ELF-1 (cell line): Measurements from ENCODE around the gene HAND1.
"Not testable (repeated sequence)": the region's sequence is repeated elsewhere in the genome, so short reads cannot be mapped to it uniquely, and the experiment has no call there.

Experiments
- DNase-seq: peaks from one replicate; pipeline ENCODE4 v3.0.0-alpha.2; 2016; ENCODE audit warnings: low read depth, low spot score

HAND1 gene

DNA sequence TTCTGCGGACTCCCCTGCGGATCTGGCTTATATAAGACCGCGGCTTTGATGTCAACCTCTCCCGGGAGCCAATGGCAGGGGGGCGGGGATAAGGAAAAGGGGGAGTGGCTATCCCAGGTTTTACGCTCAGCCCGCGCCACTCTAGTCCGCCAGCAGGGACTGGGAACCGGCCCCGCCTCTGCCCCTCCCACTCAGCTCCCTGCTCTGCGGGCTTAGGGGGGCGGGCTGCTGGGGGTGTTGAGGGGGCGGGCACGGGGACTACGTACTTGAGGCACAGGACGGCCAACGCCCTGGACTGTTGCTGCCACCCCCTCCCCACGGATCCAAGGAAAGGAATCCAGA lies at the start of gene HAND1:
HAND1 (minus strand) TSS at position 4 of the 342 bp plus-strand sequence. CDS start 219 bp downstream, outside the sequence.
- peak; percentile 98 for DNase-seq

DNA sequence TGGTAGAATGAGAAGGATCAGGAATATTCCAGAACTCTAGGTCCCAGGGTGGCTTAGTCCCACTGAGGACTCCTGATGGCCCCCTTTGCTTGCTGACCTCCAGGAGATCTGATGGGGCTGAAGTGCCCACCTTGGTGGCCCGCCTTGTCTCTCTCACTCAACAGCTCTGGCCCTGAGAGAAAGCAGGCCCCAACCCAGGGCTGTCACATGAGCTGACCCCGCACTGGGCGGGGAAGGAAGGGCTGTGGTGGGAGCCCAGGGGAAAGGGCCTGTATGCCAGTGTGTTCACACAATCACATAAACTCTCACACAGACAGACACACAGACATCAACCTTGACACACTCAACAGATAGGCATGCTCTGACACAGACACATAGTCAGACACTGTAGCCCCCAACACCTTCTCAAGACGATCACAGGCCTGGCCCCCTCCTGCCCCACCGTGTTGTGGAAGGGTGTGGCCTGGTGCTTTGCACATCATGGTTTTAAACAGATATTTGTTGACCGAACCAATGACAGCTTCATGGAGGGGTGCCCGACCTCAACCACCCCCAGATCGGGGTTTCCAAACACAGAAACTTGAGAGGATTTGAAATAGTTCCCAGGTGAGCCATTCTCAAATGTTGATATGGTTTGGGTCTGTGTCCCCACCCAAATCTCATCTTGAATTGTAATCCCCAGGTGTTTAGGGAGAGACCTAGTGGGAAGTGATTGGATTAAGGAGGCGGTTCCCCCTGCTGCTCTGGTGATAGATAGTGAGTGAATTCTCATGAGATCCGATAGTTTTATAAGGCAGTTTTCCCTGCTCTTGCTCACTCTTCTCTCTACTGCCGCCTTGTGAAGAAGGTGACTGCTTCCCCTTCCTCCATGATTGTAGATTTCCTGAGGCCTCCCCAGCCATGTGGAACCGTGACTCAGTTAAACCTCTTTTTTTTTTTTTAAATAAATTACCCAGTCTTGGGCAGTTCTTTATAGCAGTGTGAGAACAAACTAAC lies 48.5 kb upstream of the HAND1 start:
- DNase-seq = peak; percentile 39

DNA sequence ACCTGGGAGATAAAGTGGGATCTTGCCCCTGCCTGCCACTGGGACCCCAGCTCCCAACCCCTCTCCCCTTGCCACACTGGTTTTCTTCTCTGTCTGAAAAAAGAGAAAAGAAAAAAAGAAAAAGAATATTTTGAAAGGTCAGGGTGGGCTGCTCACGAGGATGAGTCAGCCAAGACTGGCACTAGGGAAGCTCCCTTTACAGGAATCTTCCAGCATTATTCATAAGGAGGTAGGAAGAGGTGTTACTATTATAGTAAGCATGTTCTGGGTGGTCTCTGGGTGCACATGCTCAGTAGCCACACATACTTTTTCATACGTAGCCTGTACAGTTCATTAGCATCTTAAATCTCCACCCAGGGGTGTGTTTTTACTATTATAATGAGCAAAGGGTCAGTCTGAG lies 46.8 kb upstream of the HAND1 start:
- no peak for DNase-seq

DNA sequence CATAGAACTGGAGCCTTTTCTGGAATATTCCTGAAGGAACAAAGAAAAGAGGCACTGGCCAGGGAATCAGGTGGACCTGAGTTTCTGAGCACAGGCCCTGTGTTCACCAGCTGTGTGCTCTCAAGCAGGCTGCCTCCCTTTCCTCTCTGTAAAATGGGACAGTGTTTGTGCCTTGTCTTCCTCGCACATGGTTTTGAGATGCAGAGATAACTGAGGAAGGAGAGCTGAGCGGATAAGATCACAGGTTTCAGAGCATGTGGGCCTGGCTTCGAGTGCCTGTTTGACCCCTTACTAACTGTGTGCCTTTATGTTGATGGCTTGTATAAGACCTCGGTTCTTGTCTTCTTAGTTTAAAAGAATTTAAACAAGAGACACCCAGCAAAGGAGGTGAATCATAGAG lies 46.2 kb upstream of the HAND1 start:
- no peak for DNase-seq

DNA sequence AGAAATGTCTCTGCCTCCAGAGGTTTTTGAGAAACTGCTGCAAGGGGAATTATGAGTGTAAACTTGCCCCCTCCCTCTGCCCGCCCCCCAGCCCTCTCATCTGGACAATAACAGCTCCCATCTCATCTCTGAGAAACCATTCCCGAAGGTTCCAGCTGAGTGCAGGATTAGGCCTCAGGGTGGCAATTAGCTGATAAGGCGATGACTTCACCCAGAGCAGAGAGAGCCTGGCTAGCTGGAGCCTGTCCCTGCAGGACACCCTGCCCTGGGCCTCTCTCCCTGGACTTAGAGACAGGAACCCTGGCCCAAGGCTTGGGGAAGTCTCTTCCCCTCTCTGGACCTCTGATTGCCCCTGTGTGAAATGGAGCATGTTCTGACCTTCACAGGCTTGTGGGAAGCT lies 45.7 kb upstream of the HAND1 start:
- DNase-seq = peak; percentile 93

DNA sequence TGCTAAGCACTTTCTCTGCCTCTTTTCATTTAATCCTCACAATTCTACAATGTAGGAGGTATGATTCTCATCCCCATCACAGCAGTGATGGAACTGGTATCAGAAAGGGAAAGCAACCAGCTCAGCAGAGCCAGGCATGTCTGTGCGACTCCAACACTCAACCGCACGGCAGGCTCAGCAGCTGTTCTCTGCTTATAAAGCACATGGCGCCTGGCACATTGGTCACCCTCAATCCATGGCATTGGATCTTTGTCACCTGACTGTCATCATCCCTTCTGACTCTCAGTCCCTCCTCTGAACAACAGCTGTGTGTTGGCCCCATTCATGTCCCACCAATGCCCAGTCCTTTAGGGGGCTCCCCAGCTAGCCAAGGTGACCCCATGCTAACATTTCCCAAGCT lies 45.1 kb upstream of the HAND1 start:
- peak; percentile 35 for DNase-seq

DNA sequence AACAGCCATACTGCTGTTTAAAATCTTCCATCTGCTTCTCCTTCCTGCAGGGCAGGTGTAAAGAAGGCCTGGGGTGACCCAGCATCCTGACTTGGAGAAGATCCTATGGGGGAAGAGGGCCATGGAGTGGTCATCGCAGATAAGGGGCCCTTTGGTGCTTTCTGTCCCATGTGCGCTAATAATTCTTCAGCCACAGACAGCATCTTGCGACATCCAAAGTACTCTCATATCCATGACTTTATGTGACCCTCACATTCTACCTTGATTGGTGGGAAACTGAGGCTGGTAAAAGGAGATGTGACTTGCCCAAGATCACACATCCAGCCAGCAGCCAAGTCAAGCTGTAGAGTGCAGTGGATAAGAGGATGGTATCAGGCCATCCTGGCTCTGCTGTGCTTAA lies 44.3 kb upstream of the HAND1 start:
- DNase-seq = no peak

DNA sequence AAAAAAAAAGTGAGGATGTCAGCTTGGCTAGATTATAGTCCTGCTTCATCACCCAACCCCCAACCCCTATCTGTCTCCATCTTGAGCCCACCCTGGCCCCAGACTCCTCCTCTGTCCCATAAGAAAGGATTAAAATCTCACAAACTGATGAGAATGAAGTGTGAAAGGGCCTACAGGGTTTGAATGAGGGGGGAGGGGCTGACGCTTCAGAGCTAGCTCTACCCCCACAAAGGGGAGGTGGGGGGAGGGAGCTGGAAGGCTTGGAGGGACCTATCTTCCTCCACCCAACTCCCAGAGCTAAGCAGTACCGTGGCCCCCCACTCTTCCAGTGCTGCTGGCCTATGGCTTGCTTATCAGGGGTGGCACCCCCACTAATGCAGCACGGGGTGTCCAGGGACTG lies 43.7 kb upstream of the HAND1 start:
- DNase-seq = peak; percentile 61

DNA sequence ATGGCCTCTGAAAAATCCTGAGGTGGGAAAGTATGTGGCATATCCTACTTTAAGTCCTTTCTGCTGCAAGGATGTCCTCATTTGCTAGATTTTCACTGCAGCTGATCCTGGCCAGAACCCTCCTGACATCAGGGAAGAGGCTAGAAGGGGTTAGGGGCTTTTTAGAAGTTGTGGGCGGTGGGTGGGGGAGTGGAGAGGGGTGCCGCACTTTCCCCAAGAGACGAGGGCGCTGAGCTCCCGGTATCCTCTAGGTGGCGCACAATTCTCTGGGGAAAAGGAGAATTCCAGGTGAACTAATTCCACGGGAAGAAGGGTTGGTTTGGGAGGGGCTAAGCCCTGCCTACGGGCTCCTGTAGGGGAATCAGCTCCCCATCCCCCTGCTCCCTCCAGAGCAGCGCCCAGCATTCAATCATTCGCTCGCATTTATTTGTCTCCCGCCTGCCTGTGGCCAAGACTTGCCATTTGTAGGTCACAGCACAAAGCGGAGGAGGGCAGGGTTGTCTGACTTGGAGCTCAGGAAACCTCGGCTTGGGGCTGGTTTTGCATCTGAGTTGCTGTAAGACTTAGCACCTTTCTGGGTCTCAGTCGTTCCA lies 42.9 kb upstream of the HAND1 start:
- DNase-seq = peak; percentile 96

DNA sequence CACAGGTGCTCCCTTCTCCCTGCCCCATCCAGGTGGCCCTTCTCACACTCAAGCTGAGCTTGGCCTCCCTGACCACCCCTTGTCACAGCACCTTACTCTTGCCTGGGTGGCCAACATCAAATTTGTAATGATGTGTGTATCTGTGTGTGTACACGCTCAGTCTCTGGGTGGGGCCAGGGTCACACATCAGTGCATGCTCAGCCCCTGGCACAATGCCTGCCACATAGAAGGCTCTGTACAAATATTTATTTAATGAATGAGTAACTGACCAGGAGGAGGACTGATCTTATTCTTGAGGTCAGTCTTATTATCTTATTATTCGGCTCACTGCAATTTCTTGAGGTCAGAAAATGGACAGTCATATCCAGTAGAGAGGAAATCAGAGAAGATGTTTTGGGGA lies 41.3 kb upstream of the HAND1 start:
- DNase-seq = no peak

DNA sequence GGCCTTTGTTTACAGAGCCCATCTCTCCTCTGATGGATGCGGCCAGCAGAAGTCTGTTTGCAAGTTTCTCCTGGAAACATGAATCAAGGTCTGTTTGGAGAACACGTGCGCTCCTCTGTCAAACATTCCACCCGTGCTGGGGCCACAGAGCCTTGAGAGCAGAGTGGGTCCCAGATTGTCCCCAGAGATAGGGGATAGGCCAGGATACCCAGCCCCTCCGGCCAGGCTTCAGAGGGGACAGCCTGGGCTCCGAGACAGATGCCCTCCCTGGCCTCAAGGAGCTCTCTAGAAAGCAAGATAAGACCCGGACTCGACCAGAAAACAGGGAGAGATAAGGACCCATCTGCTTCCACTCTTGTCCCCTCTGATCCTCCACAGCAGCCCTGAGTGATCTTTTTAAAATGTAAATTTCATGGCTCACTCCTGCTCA lies 40.4 kb upstream of the HAND1 start:
- peak; percentile 82 for DNase-seq

DNA sequence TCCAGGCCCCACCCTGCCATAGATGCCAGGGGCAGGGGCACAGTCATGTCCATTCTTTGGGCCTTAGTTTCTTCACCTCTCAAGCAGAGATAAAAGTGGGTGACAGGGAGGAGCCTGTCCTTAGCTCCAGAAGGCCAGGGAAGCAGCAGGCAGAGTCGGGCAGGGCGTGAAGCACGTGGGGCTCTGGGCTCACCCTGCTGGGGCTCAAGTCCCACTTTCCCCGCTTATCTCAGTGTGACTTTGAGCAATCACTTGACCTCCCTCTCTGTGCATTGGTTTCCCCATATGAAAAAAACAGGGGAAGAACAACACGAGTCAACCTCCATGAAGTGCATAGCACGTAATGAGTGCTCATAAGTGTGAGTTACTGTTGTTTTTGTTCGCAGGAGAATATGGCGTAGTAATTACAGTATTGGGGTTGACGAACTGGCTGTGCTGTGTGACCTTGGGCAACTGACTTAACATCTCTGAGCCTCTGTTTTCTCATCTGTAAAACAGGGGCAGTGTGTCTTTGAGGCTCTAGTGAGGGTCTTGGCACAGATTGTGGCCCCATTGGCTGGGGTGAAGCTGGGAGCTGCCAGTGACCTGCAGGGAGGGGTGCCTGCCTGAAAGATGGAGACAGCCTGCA lies 39.9 kb upstream of the HAND1 start:
- DNase-seq = no peak

DNA sequence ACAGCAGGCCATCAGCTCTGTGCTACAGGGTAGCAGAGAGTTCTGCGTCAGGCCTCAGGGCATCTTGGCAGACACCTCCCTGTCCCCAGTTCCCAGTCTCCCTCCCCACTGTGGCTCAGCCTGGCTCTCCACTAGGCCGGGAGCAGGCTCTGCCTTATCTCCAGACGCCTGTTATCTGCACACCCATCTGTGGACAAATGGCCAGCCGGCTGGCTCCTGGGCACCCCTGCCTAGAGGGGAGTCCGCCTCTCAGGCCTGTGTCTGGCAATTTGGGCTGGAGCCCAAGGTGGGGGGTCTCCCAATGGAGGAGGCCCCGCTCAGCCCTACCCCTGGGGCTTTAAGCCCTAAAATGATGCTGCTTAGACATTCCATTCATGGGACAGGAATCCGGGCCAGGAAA lies 39.2 kb upstream of the HAND1 start:
- peak; percentile 95 for DNase-seq

DNA sequence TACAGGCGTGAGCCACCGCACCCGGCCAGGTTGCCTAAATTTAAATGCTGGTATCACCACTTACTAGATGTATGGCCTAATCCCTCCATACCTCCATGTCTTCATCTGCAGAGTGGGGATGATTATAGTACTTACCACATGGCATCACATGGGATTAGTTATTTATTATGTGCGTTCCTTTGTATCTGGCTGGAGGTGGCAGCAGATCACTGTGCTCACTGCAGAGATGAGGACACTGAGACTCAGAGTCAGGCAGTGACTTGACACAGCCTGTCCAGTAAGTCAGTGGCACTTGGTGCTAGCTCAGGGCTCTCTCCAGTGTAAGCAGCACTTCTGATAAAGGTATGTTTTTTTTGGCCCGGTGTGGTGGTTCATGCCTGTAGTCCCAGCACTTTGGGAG lies 38.4 kb upstream of the HAND1 start:
- peak; percentile 37 for DNase-seq

DNA sequence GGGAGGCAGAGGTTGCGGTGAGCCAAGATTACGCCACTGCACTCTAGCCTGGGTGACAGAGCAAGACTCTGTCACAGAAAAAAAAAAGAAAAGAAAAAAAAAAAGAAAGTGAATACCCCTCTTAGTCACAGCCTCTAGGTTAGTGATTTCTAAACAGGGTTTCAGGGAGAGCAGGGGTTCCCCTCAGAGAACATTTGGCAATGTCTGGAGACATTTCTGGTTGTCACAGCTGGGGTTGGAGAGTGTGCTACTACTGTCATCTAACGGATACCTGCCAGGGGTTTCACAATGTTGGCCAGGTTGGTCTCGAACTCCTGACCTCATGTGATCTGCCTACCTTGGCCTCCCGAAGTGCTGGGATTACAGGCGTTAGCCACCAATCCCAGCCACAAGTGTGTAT lies 37.5 kb upstream of the HAND1 start:
- not testable (repeated sequence) for DNase-seq

DNA sequence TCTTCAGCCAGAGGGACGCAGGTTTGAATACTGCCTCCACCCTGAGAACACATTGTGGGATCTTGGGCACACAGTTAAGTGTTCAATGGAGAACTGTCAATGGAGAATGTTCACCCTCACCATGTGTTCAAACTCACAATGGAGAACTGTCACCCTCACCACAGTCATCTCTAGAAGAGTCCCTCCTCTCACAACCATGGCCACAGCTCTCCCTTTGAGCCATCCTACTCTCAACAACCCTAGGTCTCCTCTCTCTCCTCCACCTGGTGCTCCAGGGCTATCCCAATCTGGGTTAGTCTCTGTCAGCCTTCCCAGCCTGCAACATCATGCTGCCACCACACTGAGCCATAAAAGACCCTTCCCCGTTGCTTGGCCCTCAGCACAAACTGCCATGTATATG lies 36.3 kb upstream of the HAND1 start:
- DNase-seq = no peak

DNA sequence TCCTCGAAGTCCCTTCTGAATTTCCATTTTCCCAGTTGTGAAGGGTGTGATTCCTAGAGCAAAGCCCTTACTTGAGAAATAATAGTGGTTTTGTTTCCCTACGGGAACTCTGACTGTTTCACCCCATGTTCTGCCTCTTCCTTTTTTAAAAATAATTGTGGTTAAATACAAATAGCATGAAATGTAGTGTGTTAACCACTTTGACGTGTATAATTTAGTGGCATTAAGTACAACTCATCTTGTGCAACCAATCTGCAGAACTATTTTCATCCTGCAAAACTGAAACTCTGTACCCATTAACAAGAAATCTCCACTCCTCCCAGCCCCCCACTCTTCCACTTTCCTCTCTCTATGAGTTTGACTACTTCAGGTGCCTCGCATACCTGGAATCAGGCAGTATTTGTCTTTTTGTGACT lies 35.6 kb upstream of the HAND1 start:
- DNase-seq = no peak

DNA sequence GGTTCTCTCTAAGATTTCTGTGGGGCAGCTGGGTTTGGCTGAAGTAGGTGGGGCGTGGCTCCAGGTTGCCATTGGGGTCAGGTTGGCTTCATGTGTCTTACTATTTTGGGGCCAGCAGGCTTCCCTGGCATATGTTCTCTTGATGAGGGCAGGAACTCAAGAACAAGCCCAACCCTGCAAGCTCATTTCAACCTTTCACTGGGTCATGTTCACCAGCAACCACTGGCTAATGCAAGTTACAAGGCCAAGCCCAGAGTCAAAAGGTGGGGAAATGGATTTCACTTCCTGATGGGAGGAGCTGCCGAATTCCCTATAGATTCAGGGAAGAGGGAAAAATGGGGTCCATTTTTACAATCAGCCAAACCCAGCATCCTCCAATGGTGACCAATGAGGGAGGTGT lies 34.0 kb upstream of the HAND1 start:
- DNase-seq = no peak

DNA sequence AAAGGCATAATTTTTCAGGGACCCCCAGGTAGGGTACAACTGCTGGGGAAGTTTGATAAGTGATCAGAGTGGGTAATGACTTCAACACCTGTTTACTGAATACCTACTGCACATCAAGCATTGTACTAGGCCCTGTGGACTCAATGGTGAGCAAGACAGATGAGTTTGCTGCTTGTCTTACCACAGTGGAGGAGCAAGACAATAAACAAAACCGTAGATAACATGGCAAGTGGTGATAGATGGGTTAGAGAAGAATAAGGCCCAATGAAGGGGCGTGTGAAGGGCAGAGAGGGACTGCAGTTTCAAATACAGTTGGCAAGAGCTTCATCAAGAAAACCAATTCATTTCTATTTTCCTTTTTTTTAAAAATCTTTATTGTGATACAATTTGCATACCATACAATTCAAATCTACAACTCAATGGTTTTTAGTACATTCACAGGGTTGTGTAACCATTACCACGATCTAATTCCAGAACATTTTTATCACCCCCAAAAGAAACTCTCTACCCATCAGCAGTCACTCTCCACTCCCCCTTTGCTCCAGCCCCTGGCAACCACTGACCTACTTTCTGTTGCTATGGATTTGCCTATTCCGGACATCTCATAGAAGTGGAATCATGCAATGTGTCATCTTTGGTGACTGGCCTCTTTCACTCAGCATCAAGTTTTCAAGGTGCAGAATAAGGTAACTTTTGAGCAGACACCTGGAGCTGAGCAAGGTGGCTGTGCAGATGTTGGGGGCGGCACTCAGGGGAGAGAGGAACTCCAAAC lies 31.9 kb upstream of the HAND1 start:
- DNase-seq = no peak

DNA sequence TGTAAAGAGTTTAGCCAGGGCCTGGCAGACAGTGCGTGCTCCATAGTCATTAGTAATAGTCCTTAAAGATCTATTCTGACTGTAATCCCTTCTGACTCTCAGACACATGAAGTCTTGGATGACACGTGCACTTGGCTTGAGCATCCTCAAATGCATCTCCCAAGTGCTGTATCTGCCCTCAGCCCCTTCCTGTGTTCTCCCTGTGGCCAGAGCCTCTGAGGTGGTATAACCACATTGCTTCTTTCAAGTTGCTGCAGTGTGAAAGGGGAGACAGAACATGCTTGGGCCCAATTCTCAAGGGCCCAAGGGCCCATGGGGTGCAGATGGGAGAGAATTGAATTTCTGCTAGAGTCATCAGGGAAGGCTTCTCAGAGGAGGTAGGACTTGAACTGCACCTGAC lies 30.1 kb upstream of the HAND1 start:
- DNase-seq = no peak

DNA sequence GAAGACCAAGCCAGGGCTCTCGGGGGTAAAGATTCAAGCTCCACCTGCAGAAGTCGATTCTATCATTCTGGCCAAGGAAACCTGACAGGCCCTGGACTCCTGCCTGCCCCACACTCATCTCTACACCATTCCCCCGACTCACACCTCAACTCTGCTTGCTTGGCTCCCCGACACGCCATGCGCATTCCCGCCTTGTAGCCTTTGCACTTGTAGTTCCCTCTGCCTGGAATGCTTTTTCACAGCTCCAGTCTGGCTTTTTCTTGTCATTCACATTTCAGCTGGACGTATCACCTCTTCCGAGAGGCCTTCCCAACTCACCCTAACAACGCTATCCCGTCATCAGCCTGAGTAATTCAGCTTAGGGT lies 28.7 kb upstream of the HAND1 start:
- DNase-seq = no peak
